GM12891 (cell line): ENCODE data around the gene PI4KA.

Experiments used
- PAX5 ChIP-seq: IDR thresholded peaks from 2 replicates; pipeline ENCODE4 v1.6.1; 2011; ENCODE audit warnings: low read length, moderate library complexity, mild to moderate bottlenecking; ENCODE audit not compliant: insufficient read depth, severe bottlenecking
- POLR2A ChIP-seq: IDR thresholded peaks from 2 replicates; pipeline ENCODE4 v1.6.1; 2011; ENCODE audit warnings: low read depth, low read length, control low read depth
- POLR2AphosphoS5 ChIP-seq: IDR thresholded peaks from 2 replicates; pipeline ENCODE4 v1.6.1; 2011; ENCODE audit warnings: low read depth, low read length, control low read depth
- POU2F2 ChIP-seq: IDR thresholded peaks from 2 replicates; pipeline ENCODE4 v1.6.1; 2011; ENCODE audit warnings: low read depth, mild to moderate bottlenecking, control low read depth, low read length, moderate library complexity
- SPI1 ChIP-seq: IDR thresholded peaks from 2 replicates; pipeline ENCODE4 v1.6.1; 2011; ENCODE audit warnings: low read depth, low read length, control low read depth
- TAF1 ChIP-seq: IDR thresholded peaks from 2 replicates; pipeline ENCODE4 v1.6.1; 2011; ENCODE audit warnings: low read depth, low read length, control low read depth

DNA sequence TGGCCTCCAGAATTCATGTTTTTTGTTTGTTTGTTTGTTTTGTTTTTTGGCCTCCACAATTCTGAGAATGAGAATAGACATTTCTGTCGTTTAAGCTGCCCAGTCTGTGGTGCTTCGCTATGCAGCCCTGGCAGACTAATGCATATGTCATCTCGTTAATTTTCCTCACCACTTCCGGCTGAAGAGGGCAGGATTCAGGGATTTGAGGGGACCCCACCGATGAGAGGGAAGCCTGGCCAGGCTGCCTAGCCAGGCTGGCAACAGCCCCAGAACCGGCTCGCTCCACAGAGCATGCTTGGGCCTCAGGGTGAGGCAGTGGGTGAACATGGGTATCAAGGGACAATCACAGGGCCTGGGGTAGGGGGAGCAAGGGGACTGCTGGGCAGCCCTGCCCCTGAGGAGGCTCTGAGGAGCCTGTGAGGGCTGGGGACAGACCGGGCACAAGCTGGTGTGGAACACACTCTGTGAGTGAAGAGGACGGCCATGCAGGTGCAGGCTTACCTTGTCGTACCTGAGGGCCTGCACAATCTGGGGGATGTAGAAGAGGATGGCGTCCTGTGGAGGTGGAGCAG, 132.5 kb downstream of the PI4KA start:
- TF ChIP-seq POLR2A (no peak), POLR2AphosphoS5 (no peak), TAF1 (no peak), SPI1 (no peak), POU2F2 (no peak), PAX5 (no peak)
